ENCODE data around the gene SFXN3.

DNA sequence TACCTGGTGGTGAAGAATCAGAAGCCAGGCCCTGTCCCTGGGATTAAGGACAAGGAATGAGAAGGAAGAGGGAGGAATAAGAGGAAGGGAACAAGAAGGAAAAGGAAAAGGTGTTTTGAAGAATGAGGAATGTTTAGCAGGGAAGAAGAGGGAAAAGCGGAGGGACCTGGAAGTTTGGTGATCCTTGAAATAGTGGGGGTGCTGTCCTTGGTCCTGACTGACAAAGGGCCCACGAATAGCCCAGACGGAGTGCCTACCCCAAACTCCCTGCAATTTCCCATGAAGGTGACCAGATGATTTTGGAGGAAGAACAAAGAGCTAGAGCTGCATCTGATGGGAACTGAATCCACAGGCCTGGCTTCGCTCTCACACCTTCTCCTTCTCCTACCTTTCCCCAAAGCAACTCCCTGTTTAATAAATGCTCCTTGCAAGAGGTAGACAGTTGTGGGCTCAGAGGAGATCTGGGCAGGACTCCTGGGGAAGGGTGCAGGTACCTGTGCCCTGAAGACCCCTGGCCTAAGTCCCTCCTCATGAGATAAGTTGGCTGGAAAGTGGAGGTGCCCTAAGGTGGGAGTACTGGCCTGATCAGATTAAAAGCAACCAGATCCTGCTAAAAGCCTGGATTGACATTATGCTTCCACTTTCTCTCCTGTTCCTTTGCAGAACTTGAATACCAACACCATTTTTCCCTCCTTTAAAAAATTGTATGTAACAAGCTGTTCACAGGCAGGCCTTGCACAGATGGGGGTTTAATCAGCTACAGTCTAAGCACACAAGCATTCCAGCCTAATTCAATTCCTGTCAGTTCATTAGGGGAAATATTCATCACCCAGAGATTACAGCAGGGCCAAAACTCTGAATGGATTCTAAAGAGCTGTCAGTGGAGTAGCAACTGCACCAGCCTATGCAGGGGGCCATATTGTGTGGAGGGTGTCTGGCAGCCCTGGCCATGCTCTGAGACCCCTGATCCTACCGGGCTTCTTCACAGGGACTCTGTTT is 50.2 kb downstream of the SFXN3 start:
- no peak for TF ChIP-seq DPF2 (IDR thresholded peaks at IDR 0.05)
- TF ChIP-seq GATAD2B (conservative IDR thresholded peaks at IDR 0.05; ENCODE audit: low read depth), result no peak
- TF ChIP-seq, protein P1, sequence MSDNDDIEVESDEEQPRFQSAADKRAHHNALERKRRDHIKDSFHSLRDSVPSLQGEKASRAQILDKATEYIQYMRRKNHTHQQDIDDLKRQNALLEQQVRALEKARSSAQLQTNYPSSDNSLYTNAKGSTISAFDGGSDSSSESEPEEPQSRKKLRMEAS (IDR thresholded peaks at IDR 0.05; ENCODE audit: low read depth, low read length), result no peak
- TF ChIP-seq, protein P2, sequence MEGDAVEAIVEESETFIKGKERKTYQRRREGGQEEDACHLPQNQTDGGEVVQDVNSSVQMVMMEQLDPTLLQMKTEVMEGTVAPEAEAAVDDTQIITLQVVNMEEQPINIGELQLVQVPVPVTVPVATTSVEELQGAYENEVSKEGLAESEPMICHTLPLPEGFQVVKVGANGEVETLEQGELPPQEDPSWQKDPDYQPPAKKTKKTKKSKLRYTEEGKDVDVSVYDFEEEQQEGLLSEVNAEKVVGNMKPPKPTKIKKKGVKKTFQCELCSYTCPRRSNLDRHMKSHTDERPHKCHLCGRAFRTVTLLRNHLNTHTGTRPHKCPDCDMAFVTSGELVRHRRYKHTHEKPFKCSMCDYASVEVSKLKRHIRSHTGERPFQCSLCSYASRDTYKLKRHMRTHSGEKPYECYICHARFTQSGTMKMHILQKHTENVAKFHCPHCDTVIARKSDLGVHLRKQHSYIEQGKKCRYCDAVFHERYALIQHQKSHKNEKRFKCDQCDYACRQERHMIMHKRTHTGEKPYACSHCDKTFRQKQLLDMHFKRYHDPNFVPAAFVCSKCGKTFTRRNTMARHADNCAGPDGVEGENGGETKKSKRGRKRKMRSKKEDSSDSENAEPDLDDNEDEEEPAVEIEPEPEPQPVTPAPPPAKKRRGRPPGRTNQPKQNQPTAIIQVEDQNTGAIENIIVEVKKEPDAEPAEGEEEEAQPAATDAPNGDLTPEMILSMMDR (IDR thresholded peaks at IDR 0.05 in 2 of 3, conservative IDR thresholded peaks at IDR 0.05 in 1 of 3; ENCODE audit: control insufficient read depth in 2 of 3, extremely low read depth in 1 of 3, insufficient read depth in 1 of 3, low read depth in 3 of 3, low read length in 3 of 3), result no peak
- TF ChIP-seq JUND (IDR thresholded peaks at IDR 0.05; ENCODE audit: low read depth, low read length), result no peak
- TF ChIP-seq EP300 (IDR thresholded peaks at IDR 0.05; ENCODE audit: borderline replicate concordance in 1 of 2, control insufficient read depth in 1 of 2, low read depth in 2 of 2, low read length in 2 of 2), result no peak
- no peak for TF ChIP-seq SIN3A (IDR thresholded peaks at IDR 0.05; ENCODE audit: low read depth, low read length)
- TF ChIP-seq JUNB (IDR thresholded peaks at IDR 0.05), result no peak
- no peak for TF ChIP-seq SRF (IDR thresholded peaks at IDR 0.05; ENCODE audit: low read depth in 2 of 2, low read length in 2 of 2)
- no peak for TF ChIP-seq HCFC1 (IDR thresholded peaks at IDR 0.05; ENCODE audit: low read length)
- no peak for TF ChIP-seq CHD1 (IDR thresholded peaks at IDR 0.05; ENCODE audit: low read depth, low read length)
